Retinal pigment epithelial cell (primary cell): ENCODE measurements around the gene RNPS1.

Experiments
- DNase-seq: peaks from one replicate; pipeline ENCODE4 v3.0.0-alpha.2; 2010; ENCODE audit warnings: low read depth
- H3K4me3 ChIP-seq: 2 replicates; pipeline ENCODE4 v1.5.1; 2011; ENCODE audit warnings: mild to moderate bottlenecking, low read length, control low read depth, moderate library complexity
- CTCF ChIP-seq: conservative IDR thresholded peaks from 2 replicates; pipeline ENCODE4 v1.5.1; 2011; ENCODE audit warnings: low read depth, low read length, control low read depth, inconsistent platforms

Gene RNPS1

GRCh38 chr16:2213817-2214718 lies 53.9 kb downstream of the RNPS1 start:
- no peak for DNase-seq
- peak; percentile 7 for TF ChIP-seq CTCF

DNA sequence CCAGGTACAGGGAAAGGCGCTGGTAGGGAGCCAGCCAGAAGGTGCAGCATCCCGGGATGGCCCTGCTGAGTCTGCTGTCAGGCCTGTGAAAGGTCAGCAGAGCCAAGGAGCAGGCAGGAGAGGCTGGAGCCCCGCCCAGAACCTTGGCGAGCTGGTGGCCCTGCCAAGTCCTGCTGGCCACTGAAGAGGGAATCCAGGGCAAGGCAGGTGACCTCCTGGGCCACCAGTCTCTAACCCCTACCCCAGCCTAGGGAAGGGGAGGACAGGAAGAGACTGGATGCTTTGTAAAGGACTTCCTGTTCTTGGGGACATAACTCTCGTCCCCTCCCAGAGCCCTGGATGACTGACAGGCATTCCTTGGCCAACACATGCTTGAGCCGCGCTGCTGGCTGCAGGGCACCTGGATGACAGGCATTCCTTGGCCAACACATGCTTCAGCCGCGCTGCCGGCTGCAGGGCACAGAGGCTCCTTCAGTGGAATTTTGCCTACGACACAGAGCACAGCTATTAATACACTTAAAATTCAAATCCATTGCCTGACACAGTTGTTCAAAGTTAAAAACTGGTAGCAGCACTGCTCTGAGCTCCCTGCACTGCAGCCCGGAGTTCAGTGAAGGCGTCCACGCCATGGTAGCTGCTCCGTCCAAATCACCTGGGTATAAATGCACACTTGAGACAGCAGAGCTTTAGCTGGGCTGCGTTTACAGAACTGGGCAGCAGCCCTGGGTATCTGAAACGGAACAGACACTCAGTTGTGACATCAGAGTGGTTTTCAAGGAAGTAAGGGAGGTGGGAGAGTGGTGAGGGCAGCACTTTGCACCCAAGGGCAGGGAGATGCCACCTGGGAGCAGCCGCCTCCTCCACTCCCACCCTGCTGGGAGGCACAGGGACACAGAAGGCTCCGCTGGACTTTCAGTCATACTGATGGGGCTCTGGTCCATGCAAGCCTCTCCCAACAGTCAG lies 55.3 kb downstream of the RNPS1 start:
- no peak for TF ChIP-seq CTCF
- H3K4me3 ChIP-seq = peak overlapping the region; percentile 52
- DNase-seq = no peak

More at GRCh38 chr16:2213817-2214718, 53.9 kb downstream of the RNPS1 start:
- H3K4me3 ChIP-seq = peak overlapping the region; percentile 52

DNA sequence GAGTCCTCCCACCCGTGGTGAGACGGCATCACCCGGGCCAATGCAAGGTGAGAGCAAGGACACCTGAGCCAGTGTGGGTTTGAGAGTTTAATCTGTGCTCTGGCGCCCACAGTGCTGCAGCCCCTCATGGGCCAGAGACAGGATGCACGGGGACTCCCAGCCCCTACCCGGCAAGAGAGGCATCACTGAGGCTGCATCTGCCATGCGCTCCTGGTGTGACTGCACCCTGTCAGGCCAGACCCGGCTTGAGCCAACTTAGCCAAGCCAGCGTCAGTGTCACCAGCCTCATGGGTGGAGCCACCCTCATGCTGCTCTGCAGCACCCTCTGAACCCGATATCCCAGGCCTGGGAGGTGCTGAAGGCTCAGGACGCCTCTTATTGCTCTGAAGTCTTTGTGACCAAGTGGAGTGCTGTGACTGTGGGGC lies 56.0 kb downstream of the RNPS1 start:
- no peak for TF ChIP-seq CTCF
- H3K4me3 ChIP-seq = no peak overlapping the region
- no peak for DNase-seq

DNA sequence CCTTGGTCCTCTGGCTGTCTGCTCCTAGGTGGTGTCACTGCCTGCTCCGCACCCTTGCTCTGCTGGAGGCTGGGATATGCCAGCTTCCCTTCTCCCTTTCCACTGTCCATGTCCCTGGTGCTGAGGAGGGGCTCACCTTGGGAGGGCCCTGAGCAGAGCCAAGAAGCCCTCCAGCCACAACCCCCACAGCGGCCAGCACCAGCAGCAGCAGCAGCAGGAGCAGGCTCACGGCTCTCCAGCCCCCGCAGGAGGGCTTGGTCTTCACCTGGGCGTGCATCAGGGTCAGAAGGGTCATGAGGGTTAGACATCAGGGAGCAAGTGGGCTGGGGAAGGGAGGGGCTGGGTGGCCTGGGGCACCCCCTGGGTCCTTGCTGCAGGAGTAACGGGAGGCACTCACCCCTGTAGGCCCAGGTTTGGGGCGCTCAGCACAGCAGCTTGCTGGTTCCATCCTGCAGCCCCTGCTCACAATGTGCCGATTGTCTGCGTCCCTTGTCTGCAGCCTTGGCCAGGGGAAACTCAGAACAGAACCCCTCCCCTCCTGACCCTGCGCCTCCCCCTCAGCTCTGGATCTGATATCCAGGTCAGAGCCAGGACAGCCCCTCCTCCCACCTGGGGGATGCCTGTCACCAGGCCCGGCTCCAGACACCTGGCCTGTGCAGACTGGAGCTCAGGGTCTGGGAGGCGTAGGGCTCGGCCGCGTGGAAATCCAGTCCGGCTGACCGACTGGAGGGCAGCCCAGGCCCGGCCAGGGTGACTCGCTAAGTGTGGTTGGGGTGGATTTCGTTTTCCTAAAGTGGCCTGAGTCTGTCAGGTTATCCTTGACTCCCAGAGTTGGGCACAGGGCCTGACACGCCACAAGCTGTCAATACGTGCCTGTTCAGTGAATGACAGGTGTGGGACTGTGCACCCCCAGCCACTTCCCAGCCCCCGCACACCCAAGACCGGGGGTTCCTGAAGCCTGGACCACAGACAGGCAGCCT lies 57.2 kb downstream of the RNPS1 start, which contains the start of gene BRICD5:
Gene BRICD5, minus strand, starts transcription at position 478 of the 980 bp plus-strand sequence. Its CDS starts 30 bp downstream, at position 448.
- DNase-seq = no peak
- no peak within 1 kb of the TSS for H3K4me3 ChIP-seq

DNA sequence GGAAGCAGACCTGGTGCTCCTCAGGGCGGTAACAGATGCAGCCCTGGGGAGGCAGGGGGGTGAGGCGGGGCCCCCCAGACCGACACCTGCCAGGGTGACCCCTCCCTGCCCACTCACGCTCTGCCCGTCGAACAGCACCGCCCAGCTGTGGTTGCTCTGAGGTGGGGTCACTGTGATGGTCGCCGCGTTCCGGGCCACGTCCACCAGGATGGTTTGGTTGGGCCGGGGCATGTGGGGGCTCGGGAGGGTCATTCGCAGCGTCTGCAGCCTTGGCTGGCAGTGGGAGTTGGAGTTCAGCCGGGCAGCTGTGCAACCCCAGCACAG lies 58.0 kb downstream of the RNPS1 start:
- no peak overlapping the region for H3K4me3 ChIP-seq
- no peak for DNase-seq
- TF ChIP-seq CTCF = no peak

More for the DNA sequence above, 57.2 kb downstream of the RNPS1 start, which contains the start of gene BRICD5:
- no peak for TF ChIP-seq CTCF
